GM21447 (cell line): ENCODE data around the gene NYAP1.
"Not testable (repeated sequence)": the region's sequence is repeated elsewhere in the genome, so short reads cannot be mapped to it uniquely, and the experiment has no call there.

Source experiments
- ATAC-seq: cut with Tn5 transposase; IDR thresholded peaks from one replicate; pipeline ENCODE4 v1.9.1; 2021; ENCODE audit not compliant: unreplicated experiment

NYAP1 gene

DNA sequence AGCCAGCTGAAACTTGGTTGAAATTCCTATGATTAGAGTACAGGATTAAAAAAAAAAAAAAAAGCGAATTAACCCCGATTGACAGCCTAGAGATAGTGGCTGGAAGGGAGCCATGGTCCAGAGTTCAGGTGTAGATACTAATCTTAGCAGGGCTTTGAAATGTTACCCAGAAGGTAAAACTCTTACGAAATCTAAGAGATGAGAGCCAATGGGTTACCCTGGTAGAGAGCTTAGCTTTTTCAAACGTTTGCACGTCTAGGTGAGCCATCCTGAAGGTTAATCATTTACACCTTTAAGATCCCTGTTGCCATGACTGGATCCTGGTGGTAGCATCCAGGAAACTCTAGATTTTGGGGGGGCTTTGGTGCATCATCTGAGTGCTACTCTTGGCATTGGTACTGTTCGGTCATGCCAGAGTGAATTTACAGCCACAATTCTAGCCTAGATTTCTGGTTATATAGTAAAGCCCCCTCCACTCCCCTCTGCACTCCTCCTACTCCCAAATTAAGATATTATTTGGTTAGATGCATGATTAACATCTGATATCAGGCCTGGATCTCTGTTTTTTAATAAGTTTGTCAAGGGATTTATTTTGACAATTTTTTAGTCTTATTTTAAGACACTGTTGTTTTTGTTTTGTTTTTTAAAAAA, 56.5 kb downstream of the NYAP1 start:
- ATAC-seq = no peak

- ATAC-seq = not testable (repeated sequence)
Observed at GRCh38 chr7:100541309-100541708, 57.6 kb downstream of the NYAP1 start.

DNA sequence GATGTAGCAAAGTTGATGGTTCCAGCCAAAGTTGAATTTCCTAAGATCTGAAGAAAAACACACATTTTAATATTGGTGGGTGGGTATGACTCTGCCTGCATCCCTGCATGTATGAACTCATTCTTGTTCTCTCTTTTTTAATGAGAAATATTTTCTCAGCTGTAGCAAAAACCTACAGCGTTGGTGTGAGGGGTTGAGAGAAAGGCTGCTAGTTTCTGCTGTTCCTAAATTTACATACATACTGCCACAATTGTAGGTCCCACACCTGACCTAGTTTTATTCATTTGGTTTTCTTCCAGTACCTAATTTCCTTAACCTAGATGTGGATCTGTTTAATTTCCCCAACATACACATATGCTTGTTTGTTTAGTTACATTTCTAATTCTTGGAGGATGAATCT, 59.9 kb downstream of the NYAP1 start:
- ATAC-seq = no peak

- ATAC-seq = no peak
Observed at GRCh38 chr7:100544386-100544785, 60.7 kb downstream of the NYAP1 start.
